A549 (cell line): ENCODE data around the gene PRKG1. TPM values are rescaled to one million over a fixed set of nuclear protein-coding genes. Genes with fewer than 3 reads are reported as not detected.

Source experiments
- ATAC-seq, 2 experiments: fragments of 200-7000 bp in 1 of 2; fragments of >200 bp in 1 of 2; cut with Nextera tagmentation in 1 of 2; cut with Tn5 transposase in 1 of 2; 3 replicates each; pipeline versions ENCODE4 v1.8.0 to v1.9.1; 2018 to 2020; ENCODE audit warnings: mild to moderate bottlenecking in 1 of 2, moderate library complexity in 1 of 2
- CTCF ChIA-PET: fragments of 300-600 bp; sonication (Branson Sonifier 250); formaldehyde crosslinking; extraction: SDS; loops from one replicate; lab custom pipeline; 2021; ENCODE audit warnings: antibody characterized with exemption, inconsistent platforms; lab: Yijun Ruan, JAX
- POLR2A ChIA-PET: fragments of 350-600 bp; formaldehyde crosslinking; extraction: SDS; loops from one replicate; lab custom pipeline; 2021; ENCODE audit warnings: antibody characterized with exemption, inconsistent platforms; lab: Yijun Ruan, JAX
- DNase-seq, 2 experiments: peaks; one replicate each; pipeline versions ENCODE4 v3.0.0 to v3.0.0-alpha.2; 2011 to 2016; ENCODE audit warnings: low read depth in 1 of 2, low spot score in 1 of 2
- FAIRE-seq: peaks from 2 replicates; lab custom pipeline; 2011; peaks lifted over from hg19 to GRCh38; lab: Jason Lieb, UNC
- H3K27ac ChIP-seq, 2 experiments: fragments of >200 bp; sonication (Bioruptor Twin); formaldehyde crosslinking; 3 replicates each; pipeline ENCODE4 v1.5.1; 2016 to 2017
- H3K4me1 ChIP-seq: fragments of >200 bp; sonication (Bioruptor Twin); formaldehyde crosslinking; 3 replicates; pipeline ENCODE4 v1.6.1; 2016
- H3K4me2 ChIP-seq: fragments of >200 bp; sonication (Bioruptor Twin); formaldehyde crosslinking; 3 replicates; pipeline ENCODE4 v1.6.1; 2016
- H3K4me3 ChIP-seq: fragments of >200 bp; sonication (Bioruptor Twin); formaldehyde crosslinking; 3 replicates; pipeline ENCODE4 v1.5.1; 2016
- H3K9me3 ChIP-seq: fragments of >200 bp; sonication (Bioruptor Twin); formaldehyde crosslinking; 3 replicates; pipeline ENCODE4 v1.6.1; 2016
- ATOH8 ChIP-seq: fragments of 250-450 bp; sonication (Bioruptor Pico); IDR thresholded peaks from 2 replicates; pipeline ENCODE4 v1.5.0; 2020; ENCODE audit warnings: low read depth, mild to moderate bottlenecking, moderate library complexity
- CBX2 ChIP-seq: fragments of 200-600 bp; sonication (generic); IDR thresholded peaks from 2 replicates; pipeline ENCODE4 v1.6.1; 2016; ENCODE audit warnings: low read depth, mild to moderate bottlenecking, borderline replicate concordance
- CTCF ChIP-seq: fragments of >200 bp; sonication (Bioruptor Twin); formaldehyde crosslinking; IDR thresholded peaks from 3 replicates; pipeline ENCODE4 v1.5.1; 2016
- EHMT2 ChIP-seq: fragments of 200-600 bp; sonication (generic); IDR thresholded peaks from 2 replicates; pipeline ENCODE4 v1.6.1; 2016; ENCODE audit warnings: antibody characterized with exemption, low read depth, mild to moderate bottlenecking, moderate library complexity
- FOSL2 ChIP-seq, 2 experiments: fragments of 450-650 bp in 1 of 2; fragments of >200 bp in 1 of 2; sonication (Bioruptor Twin) in 1 of 2; formaldehyde crosslinking; IDR thresholded peaks; 2 replicates each; pipeline versions ENCODE4 v1.5.0 to v1.6.1; 2016 to 2020; ENCODE audit warnings: mild to moderate bottlenecking in 1 of 2, moderate library complexity in 1 of 2
- FOXS1 ChIP-seq: fragments of 250-450 bp; sonication (Bioruptor Pico); IDR thresholded peaks from 2 replicates; pipeline ENCODE4 v1.5.0; 2020; ENCODE audit warnings: mild to moderate bottlenecking, moderate library complexity
- HDAC2 ChIP-seq: fragments of 200-600 bp; sonication (generic); IDR thresholded peaks from 2 replicates; pipeline ENCODE4 v1.6.1; 2016
- HES2 ChIP-seq: fragments of >200 bp; sonication (Bioruptor Twin); formaldehyde crosslinking; IDR thresholded peaks from 2 replicates; pipeline ENCODE4 v1.6.1; 2016
- HMGXB4 ChIP-seq: fragments of 250-450 bp; sonication (Bioruptor Pico); IDR thresholded peaks from 2 replicates; pipeline ENCODE4 v1.5.0; 2021; ENCODE audit warnings: mild to moderate bottlenecking, moderate library complexity, borderline replicate concordance
- HOXB5 ChIP-seq: fragments of 250-450 bp; sonication (Bioruptor Pico); IDR thresholded peaks from 2 replicates; pipeline ENCODE4 v1.5.0; 2020; ENCODE audit warnings: mild to moderate bottlenecking, moderate library complexity
- JUN ChIP-seq, 2 experiments: fragments of >200 bp; sonication (Bioruptor Twin); formaldehyde crosslinking; IDR thresholded peaks; 2 replicates in 1 of 2; 3 replicates in 1 of 2; pipeline ENCODE4 v1.6.1; 2016 to 2017
- JUNB ChIP-seq: fragments of >200 bp; sonication (Bioruptor Twin); formaldehyde crosslinking; IDR thresholded peaks from 2 replicates; pipeline ENCODE4 v1.6.1; 2016
- KDM1A ChIP-seq: fragments of 200-600 bp; sonication (generic); IDR thresholded peaks from 2 replicates; pipeline ENCODE4 v1.6.1; 2016; ENCODE audit warnings: low read depth, mild to moderate bottlenecking
- MAX ChIP-seq: IDR thresholded peaks from 2 replicates; pipeline ENCODE4 v1.6.1; 2012
- NPAS2 ChIP-seq: fragments of 250-450 bp; sonication (Bioruptor Pico); IDR thresholded peaks from 2 replicates; pipeline ENCODE4 v1.8.0; 2022; ENCODE audit warnings: mild to moderate bottlenecking, moderate library complexity, borderline replicate concordance
- NR3C1 ChIP-seq: fragments of >200 bp; sonication (Bioruptor Twin); formaldehyde crosslinking; IDR thresholded peaks from 3 replicates; pipeline ENCODE4 v1.6.1; 2017
- RFX5 ChIP-seq: fragments of 450-650 bp; IDR thresholded peaks from 2 replicates; pipeline ENCODE4 v1.7.1; 2014; ENCODE audit warnings: antibody characterized with exemption, mild to moderate bottlenecking, moderate library complexity
- TFCP2L1 ChIP-seq: fragments of 250-450 bp; sonication (Bioruptor Pico); IDR thresholded peaks from 2 replicates; pipeline ENCODE4 v1.5.0; 2021; ENCODE audit warnings: mild to moderate bottlenecking
- ZC3H11A ChIP-seq: fragments of 450-650 bp; IDR thresholded peaks from 2 replicates; pipeline ENCODE4 v1.6.1; 2014; ENCODE audit warnings: antibody characterized with exemption, mild to moderate bottlenecking
- WGBS: methylation state at CpG from one replicate; pipeline ENCODE4 v1.1.6; 2017; ENCODE audit errors: missing lambda C conversion rate; 5-methylcytosine and 5-hydroxymethylcytosine counted together
- polyA plus RNA-seq, 4 experiments: library from polyadenylated mRNA; depleted of rRNA in 3 of 4; stranded (reverse); fragments of >200 nt; fragmentation: RNase III in 1 of 4; extraction: RNeasy Plus Mini Kit Qiagen cat#74134 plus additional on column Dnase treatment in 1 of 4; gene quantifications; 2 replicates in 3 of 4; 3 replicates in 1 of 4; pipeline ENCODE4 v1.2.3, GENCODE V29; 2011 to 2017
- TF ChIP-seq, protein P1 (sequence below): IDR thresholded peaks from 2 replicates; pipeline ENCODE4 v1.6.1; 2012; ENCODE audit warnings: low read depth, borderline replicate concordance

Gene PRKG1
- polyA plus RNA-seq, 2 of the 4 experiments (the other 2 are of a cell fraction), result not detected

GRCh38 chr10:51640120-51640819 lies 566.0 kb downstream of the PRKG1 start:
- WGBS, result 13% methylated on average over 3 of the region's 3 CpGs
- Histone ChIP-seq H3K9me3 (no peaks in the 10 kb centered on the region), H3K4me2 (no peak overlapping the region), H3K4me3 (no peak overlapping the region), H3K4me1 (no peaks in the 10 kb centered on the region), H3K27ac (no peak overlapping the region)
- CTCF ChIA-PET, result no interaction called here
- POLR2A ChIA-PET, result no interaction called here
- DNase-seq, result no peak
- TF ChIP-seq, protein P1, sequence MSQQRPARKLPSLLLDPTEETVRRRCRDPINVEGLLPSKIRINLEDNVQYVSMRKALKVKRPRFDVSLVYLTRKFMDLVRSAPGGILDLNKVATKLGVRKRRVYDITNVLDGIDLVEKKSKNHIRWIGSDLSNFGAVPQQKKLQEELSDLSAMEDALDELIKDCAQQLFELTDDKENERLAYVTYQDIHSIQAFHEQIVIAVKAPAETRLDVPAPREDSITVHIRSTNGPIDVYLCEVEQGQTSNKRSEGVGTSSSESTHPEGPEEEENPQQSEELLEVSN, result no peak
- no peak for TF ChIP-seq FOXS1 (CRISPR knock-in tag)
- TF ChIP-seq HDAC2, result no peak
- no peak for TF ChIP-seq FOSL2 (IDR thresholded peaks at IDR 0.05)
- TF ChIP-seq FOSL2 (CRISPR knock-in tag; IDR thresholded peaks at IDR 0.05), result no peak
- no peak for TF ChIP-seq HOXB5 (CRISPR knock-in tag)
- no peak for TF ChIP-seq KDM1A
- TF ChIP-seq CTCF, result no peak
- no peak for TF ChIP-seq RFX5
- TF ChIP-seq HMGXB4 (CRISPR knock-in tag), result no peak
- no peak for ATAC-seq
- FAIRE-seq, result no peak

DNA sequence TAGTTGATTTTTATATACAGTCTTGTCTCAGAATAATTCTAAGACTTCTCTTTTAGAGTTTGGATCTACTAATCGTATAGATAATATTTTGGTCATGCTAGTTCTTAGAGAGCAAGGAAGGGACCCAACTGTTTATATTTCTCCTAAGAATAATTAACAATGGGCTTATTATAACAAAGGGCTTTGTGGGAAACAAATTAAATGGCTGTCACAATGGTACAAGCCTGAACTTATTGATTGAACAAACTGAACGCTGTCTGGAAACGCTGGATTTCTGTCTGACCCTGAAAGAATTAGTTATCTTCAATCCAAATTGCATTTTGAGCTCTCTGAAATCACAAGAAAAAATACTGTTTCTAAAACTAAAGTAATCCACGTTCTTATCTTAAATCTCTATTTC lies 568.3 kb downstream of the PRKG1 start:
- CTCF ChIA-PET, result no interaction called here
- POLR2A ChIA-PET, result no interaction called here
- WGBS, result 9% methylated on average over 4 of the region's 4 CpGs

More for the DNA sequence above, 568.3 kb downstream of the PRKG1 start:
- Histone ChIP-seq H3K27ac (no peak overlapping the region), H3K4me3 (no peak overlapping the region), H3K4me1 (no peaks in the 10 kb centered on the region), H3K9me3 (no peaks in the 10 kb centered on the region), H3K4me2 (no peak overlapping the region)
- FAIRE-seq, result no peak
- no peak for DNase-seq
- no peak for TF ChIP-seq HES2
- no peak for TF ChIP-seq NPAS2 (CRISPR knock-in tag)
- TF ChIP-seq NR3C1, result no peak
- no peak for TF ChIP-seq EHMT2
- TF ChIP-seq MAX, result no peak
- no peak for TF ChIP-seq CTCF
- TF ChIP-seq ZC3H11A, result no peak
- no peak for TF ChIP-seq TFCP2L1 (CRISPR knock-in tag)
- no peak for TF ChIP-seq JUN (IDR thresholded peaks at IDR 0.05)
- no peak for TF ChIP-seq ATOH8 (CRISPR knock-in tag)
- TF ChIP-seq HOXB5 (CRISPR knock-in tag), result no peak
- no peak for TF ChIP-seq HDAC2
- no peak for TF ChIP-seq JUNB
- TF ChIP-seq CBX2, result no peak
- ATAC-seq, result no peak
